IMR-90 (cell line): ENCODE results near the gene STAT4.

Experiments used
- CEBPB ChIP-seq: IDR thresholded peaks from 2 replicates; pipeline ENCODE4 v1.6.1; 2012; ENCODE audit warnings: low read depth, low read length, improper control_type of control experiment
- CTCF ChIP-seq: conservative IDR thresholded peaks from 2 replicates; pipeline ENCODE4 v1.5.1; 2012; ENCODE audit warnings: mild to moderate bottlenecking, low read depth, low read length, improper control_type of control experiment
- ELK1 ChIP-seq: fragments of 150-350 bp; IDR thresholded peaks from 2 replicates; pipeline ENCODE4 v1.6.1; 2016; ENCODE audit warnings: low read depth, mild to moderate bottlenecking, low read length, moderate library complexity, borderline replicate concordance
- FOS ChIP-seq: fragments of 150-350 bp; IDR thresholded peaks from 2 replicates; pipeline ENCODE4 v1.6.1; 2016; ENCODE audit warnings: low read depth, low read length
- MXI1 ChIP-seq: IDR thresholded peaks from 2 replicates; pipeline ENCODE4 v1.6.1; 2012; ENCODE audit warnings: low read depth, mild to moderate bottlenecking, low read length, moderate library complexity, borderline replicate concordance
- NFE2L2 ChIP-seq: fragments of 150-350 bp; IDR thresholded peaks from 2 replicates; pipeline ENCODE4 v1.6.1; 2016; ENCODE audit warnings: low read depth, mild to moderate bottlenecking, low read length
- POLR2A ChIP-seq: IDR thresholded peaks from 2 replicates; pipeline ENCODE4 v1.6.1; 2012; ENCODE audit warnings: mild to moderate bottlenecking, low read depth, low read length
- RAD21 ChIP-seq: IDR thresholded peaks from 2 replicates; pipeline ENCODE4 v1.6.1; 2012; ENCODE audit warnings: low read length, improper control_type of control experiment
- RCOR1 ChIP-seq: IDR thresholded peaks from 2 replicates; pipeline ENCODE4 v1.6.1; 2012; ENCODE audit warnings: mild to moderate bottlenecking, low read length, improper control_type of control experiment; ENCODE audit not compliant: insufficient replicate concordance
- RFX5 ChIP-seq: IDR thresholded peaks from 2 replicates; pipeline ENCODE4 v1.8.0; 2012; ENCODE audit warnings: low read depth, mild to moderate bottlenecking, low read length, moderate library complexity
- SMC3 ChIP-seq: fragments of 150-350 bp; IDR thresholded peaks from 2 replicates; pipeline ENCODE4 v1.6.1; 2016; ENCODE audit warnings: low read depth, mild to moderate bottlenecking, antibody characterized with exemption, low read length, moderate library complexity
- USF2 ChIP-seq: fragments of 150-350 bp; IDR thresholded peaks from 2 replicates; pipeline ENCODE4 v1.6.1; 2017; ENCODE audit warnings: mild to moderate bottlenecking, antibody characterized with exemption, low read length, low read depth

- TF ChIP-seq POLR2A (no peak), CTCF (no peak), MXI1 (no peak), USF2 (no peak), RAD21 (no peak), CEBPB (no peak), ELK1 (no peak), SMC3 (no peak), RFX5 (no peak), NFE2L2 (no peak), FOS (no peak), RCOR1 (no peak)
These were observed 28.0 kb downstream of the STAT4 start for GRCh38 chr2:191122638-191123294.
